HepG2 (cell line): Measurements from ENCODE around the gene PACSIN1. TPM values are rescaled to one million over a fixed set of nuclear protein-coding genes. Genes with fewer than 3 reads are reported as not detected.

ENCODE experiments used
- ATAC-seq: fragments of 200-7000 bp; cut with Tn5 transposase; 3 replicates; pipeline ENCODE4 v1.9.1; 2020; ENCODE audit warnings: mild to moderate bottlenecking, moderate library complexity
- BruUV-seq: library from RNA; stranded (reverse); fragments of 400-500 nt; replicated peaks from 2 replicates; lab custom pipeline; 2021; lab: Mats Ljungman, UMichigan
- CTCF ChIA-PET: fragments of 300-600 bp; formaldehyde crosslinking; extraction: SDS; loops from one replicate; lab custom pipeline; 2021; ENCODE audit warnings: low total read pairs, inconsistent platforms, low intra/inter-chr PET ratio; lab: Yijun Ruan, JAX
- POLR2A ChIA-PET: fragments of 350-600 bp; sonication (Branson Sonifier 250); formaldehyde crosslinking; loops from one replicate; lab custom pipeline; 2020; ENCODE audit warnings: antibody characterized with exemption, inconsistent platforms; lab: Yijun Ruan, JAX
- DNase-seq: peaks from one replicate; pipeline ENCODE4 v3.0.0-alpha.2; 2015; ENCODE audit warnings: low spot score
- FAIRE-seq: peaks from 3 replicates; lab custom pipeline; 2011; peaks lifted over from hg19 to GRCh38; lab: Jason Lieb, UNC
- H2AFZ ChIP-seq: one replicate; pipeline ENCODE4 v1.6.1; 2011; ENCODE audit warnings: low read length, inconsistent platforms
- H3K27ac ChIP-seq: fragments of 300-600 bp; 3 replicates; pipeline ENCODE4 v1.8.0; 2011; ENCODE audit warnings: mixed run types, mild to moderate bottlenecking, mixed read lengths, low read length, inconsistent platforms; ENCODE audit not compliant: insufficient read depth; ENCODE audit errors: extremely low read length
- H3K27me3 ChIP-seq, 2 experiments: fragments of 200-600 bp in 1 of 2; 2 replicates in 1 of 2; 3 replicates in 1 of 2; pipeline versions ENCODE4 v1.6.0 to v1.8.0; 2011; ENCODE audit warnings: low read length in 2 of 2, mild to moderate bottlenecking in 2 of 2, moderate library complexity in 2 of 2, inconsistent platforms in 1 of 2; ENCODE audit not compliant: insufficient read depth in 2 of 2, control insufficient read depth in 1 of 2
- H3K36me3 ChIP-seq, 2 experiments: fragments of 200-600 bp in 1 of 2; replicated peaks in 1 of 2; 2 replicates in 1 of 2; 3 replicates in 1 of 2; pipeline versions ENCODE4 v1.5.1 to v1.8.0; 2011; ENCODE audit warnings: low read length in 2 of 2, inconsistent platforms in 1 of 2; ENCODE audit not compliant: insufficient read depth in 2 of 2, control insufficient read depth in 1 of 2
- H3K4me1 ChIP-seq: 2 replicates; pipeline ENCODE4 v1.5.1; 2012; ENCODE audit warnings: low read length, inconsistent platforms; ENCODE audit not compliant: insufficient read depth
- H3K4me2 ChIP-seq: 2 replicates; pipeline ENCODE4 v1.6.0; 2011; ENCODE audit warnings: low read depth, low read length, inconsistent platforms
- H3K4me3 ChIP-seq, 3 experiments: fragments of 200-600 bp in 1 of 3; sonication (generic), shearing (Covaris generic) in 1 of 3; replicated peaks in 1 of 3; 2 replicates each; pipeline ENCODE4 v1.5.1; 2011 to 2016; ENCODE audit warnings: low read length in 3 of 3, inconsistent platforms in 2 of 3, low read depth in 2 of 3, mild to moderate bottlenecking in 2 of 3, control low read depth in 1 of 3, mixed read lengths in 1 of 3; ENCODE audit not compliant: insufficient read depth in 1 of 3
- H3K79me2 ChIP-seq: one replicate; pipeline ENCODE4 v1.6.1; 2011; ENCODE audit warnings: low read length, inconsistent platforms; ENCODE audit not compliant: insufficient read depth
- H3K9ac ChIP-seq: 2 replicates; pipeline ENCODE4 v1.6.0; 2011; ENCODE audit warnings: mild to moderate bottlenecking, low read depth, low read length, inconsistent platforms; ENCODE audit not compliant: insufficient read depth
- H3K9me3 ChIP-seq: 2 replicates; pipeline ENCODE4 v1.5.1; 2012; ENCODE audit warnings: mild to moderate bottlenecking, low read length
- H4K20me1 ChIP-seq: 2 replicates; pipeline ENCODE4 v1.6.0; 2011; ENCODE audit warnings: inconsistent platforms, mild to moderate bottlenecking, low read length, moderate library complexity; ENCODE audit not compliant: insufficient read depth
- CSRNP1 ChIP-seq: sonication (generic); formaldehyde crosslinking; IDR thresholded peaks from 2 replicates; pipeline ENCODE4 v1.8.1; 2023; ENCODE audit warnings: mild to moderate bottlenecking, missing genetic modification reagents
- IKZF4 ChIP-seq: sonication (generic); formaldehyde crosslinking; IDR thresholded peaks from 2 replicates; pipeline ENCODE4 v1.5.1; 2020; ENCODE audit warnings: borderline replicate concordance, mild to moderate bottlenecking, low read depth, missing genetic modification reagents; ENCODE audit errors: not compliant biosample characterization
- JARID2 ChIP-seq: sonication (generic); formaldehyde crosslinking; IDR thresholded peaks from 2 replicates; pipeline ENCODE4 v1.8.1; 2023; ENCODE audit warnings: missing genetic modification reagents, inconsistent platforms; ENCODE audit not compliant: insufficient replicate concordance
- KDM1A ChIP-seq: IDR thresholded peaks from 2 replicates; pipeline ENCODE4 v1.6.1; 2016; ENCODE audit warnings: missing compliant biosample characterization
- POGZ ChIP-seq: sonication (generic); formaldehyde crosslinking; IDR thresholded peaks from 2 replicates; pipeline ENCODE4 v1.4.0; 2020; ENCODE audit warnings: mild to moderate bottlenecking, missing genetic modification reagents
- ZFP36 ChIP-seq: fragments of 150-350 bp; IDR thresholded peaks from 2 replicates; pipeline ENCODE4 v1.6.1; 2018; ENCODE audit warnings: borderline replicate concordance, low read length, low read depth; ENCODE audit not compliant: partially characterized antibody
- ZMYM3 ChIP-seq: sonication (generic); formaldehyde crosslinking; IDR thresholded peaks from 2 replicates; pipeline ENCODE4 v1.5.1; 2020; ENCODE audit warnings: mild to moderate bottlenecking, missing genetic modification reagents
- ZNF329 ChIP-seq: sonication (generic); formaldehyde crosslinking; IDR thresholded peaks from 2 replicates; pipeline ENCODE4 v1.9.0; 2021; ENCODE audit warnings: low read depth, mild to moderate bottlenecking, missing genetic modification reagents
- ZNF333 ChIP-seq: sonication (generic); formaldehyde crosslinking; IDR thresholded peaks from 2 replicates; pipeline ENCODE4 v1.4.0; 2020; ENCODE audit warnings: mild to moderate bottlenecking, missing genetic modification reagents, borderline replicate concordance
- ZNF646 ChIP-seq: sonication (generic); formaldehyde crosslinking; IDR thresholded peaks from 2 replicates; pipeline ENCODE4 v1.9.0; 2021; ENCODE audit warnings: mild to moderate bottlenecking, missing genetic modification reagents
- ZNF768 ChIP-seq: sonication (generic); formaldehyde crosslinking; IDR thresholded peaks from 2 replicates; pipeline ENCODE4 v1.4.0; 2020; ENCODE audit warnings: missing genetic modification reagents
- WGBS: methylation state at CpG from one replicate; pipeline ENCODE4 v1.1.6; 2017; ENCODE audit warnings: low lambda C conversion rate; 5-methylcytosine and 5-hydroxymethylcytosine counted together
- in situ Hi-C: cut with HindIII; loops from 2 replicates; pipeline ENCODE4 v1.10.0; 2017; ENCODE audit warnings: low pct_unique_long_range_greater_than_20kb; ENCODE audit not compliant: extremely low pct_ligation_motif_present
- intact Hi-C: fragments of 100-400 bp; cut with micrococcal nuclease; formaldehyde crosslinking; loops from one replicate; pipeline ENCODE4 v1.10.0; 2022; ENCODE audit not compliant: unreplicated experiment
- polyA plus RNA-seq, 8 experiments: library from polyadenylated mRNA; depleted of rRNA in 3 of 8; stranded (reverse) in 7 of 8; unstranded in 1 of 8; fragments of >200 nt; fragmentation: Illumina TruSeq in 4 of 8; extraction: Trizol in 4 of 8; gene quantifications; 2 replicates each; pipeline versions ENCODE4 v1.2.1 to v1.2.3, GENCODE V29; 2011 to 2016; ENCODE audit warnings: low read depth in 4 of 8, missing spikeins in 1 of 8, mixed read lengths in 1 of 8; ENCODE audit not compliant: insufficient read depth in 1 of 8
- total RNA-seq, 5 experiments: library from RNA; depleted of rRNA; stranded (reverse); fragments of >200 nt; fragmentation: Illumina TruSeq; extraction: Trizol; gene quantifications; 2 replicates each; pipeline ENCODE4 v1.2.3, GENCODE V29; 2016; ENCODE audit warnings: low read depth in 1 of 5
- TF ChIP-seq, protein P1 (sequence below): sonication (generic); formaldehyde crosslinking; IDR thresholded peaks from 2 replicates; pipeline ENCODE4 v1.4.0; 2020; ENCODE audit warnings: mild to moderate bottlenecking, missing genetic modification reagents

Gene PACSIN1
- total and polyA plus RNA-seq, 2 of the 13 experiments (the other 11 are each of a cell fraction or from before 2014, with no cell fraction given) = not detected

- no peak for TF ChIP-seq ZNF646
- no peak for TF ChIP-seq JARID2 (CRISPR knock-in tag)
These were observed 102.7 kb downstream of the PACSIN1 start (continued) for GRCh38 chr6:34568341-34569201.

DNA sequence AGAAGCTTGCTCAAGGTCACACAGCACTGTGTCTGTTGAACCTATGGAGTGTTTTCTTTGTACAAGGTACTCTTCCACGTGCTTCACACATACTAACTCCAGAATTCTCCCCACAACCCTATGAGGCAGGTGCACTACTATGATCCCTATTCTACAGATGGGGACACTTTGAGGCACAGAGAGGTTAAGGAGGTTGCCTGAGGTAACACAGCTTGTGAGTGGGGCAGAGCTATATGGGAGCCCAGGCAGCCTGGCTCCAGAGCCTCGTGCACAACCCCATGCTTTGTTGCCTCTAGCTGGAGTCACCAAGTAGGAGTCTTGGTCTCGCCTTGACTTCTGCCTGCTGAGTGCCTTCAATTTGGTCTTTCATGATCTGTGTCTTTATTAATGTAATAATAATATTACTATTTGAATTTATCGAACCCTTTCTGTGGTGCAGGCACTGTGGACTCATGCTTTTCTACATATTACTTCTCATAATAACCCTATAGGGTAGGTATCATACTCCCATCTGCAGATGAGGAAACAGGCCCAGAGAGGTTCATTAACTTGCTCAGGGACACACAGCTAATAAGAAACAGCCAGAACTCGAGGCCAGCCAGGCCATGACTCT is 103.6 kb downstream of the PACSIN1 start:
- Histone ChIP-seq H3K9ac (no peak overlapping the region), H3K79me2 (no peaks in the 10 kb centered on the region), H3K9me3 (no peaks in the 10 kb centered on the region), H3K27me3 (peaks cover 4 to 17% of the 10 kb centered on the region in 2 experiments; a peak in 4 of 5 replicates), H3K27ac (no peak overlapping the region), H3K36me3 (no peaks in the 10 kb centered on the region), H3K4me1 (peaks cover 61% of the 10 kb centered on the region), H3K4me2 (no peak overlapping the region), H2AFZ (no peak overlapping the region), H4K20me1 (no peaks in the 10 kb centered on the region), H3K4me3 (no peak overlapping the region)
- DNase-seq (no peak), ATAC-seq (no peak), FAIRE-seq (no peak)
- BruUV-seq = no TSS peak
- intact Hi-C loops = no loop called here
- POLR2A ChIA-PET = no interaction called here
- in situ Hi-C loops = no loop called here
- CTCF ChIA-PET = no interaction called here
- 37% methylated on average over 5 of the region's 5 CpGs for WGBS
- TF ChIP-seq ZNF329 (CRISPR knock-in tag) = no peak
- no peak for TF ChIP-seq IKZF4
- no peak for TF ChIP-seq POGZ (CRISPR knock-in tag)
- peak; percentile 81; the same call in 1 of the 2 replicates for TF ChIP-seq ZMYM3 (CRISPR knock-in tag)
- no peak for TF ChIP-seq ZNF333 (CRISPR knock-in tag)
- peak; percentile 96 for TF ChIP-seq ZNF768 (CRISPR knock-in tag)
- TF ChIP-seq CSRNP1 = no peak
- TF ChIP-seq KDM1A = peak; percentile 64
- peak; percentile 62 for TF ChIP-seq ZFP36
- TF ChIP-seq, protein P1, sequence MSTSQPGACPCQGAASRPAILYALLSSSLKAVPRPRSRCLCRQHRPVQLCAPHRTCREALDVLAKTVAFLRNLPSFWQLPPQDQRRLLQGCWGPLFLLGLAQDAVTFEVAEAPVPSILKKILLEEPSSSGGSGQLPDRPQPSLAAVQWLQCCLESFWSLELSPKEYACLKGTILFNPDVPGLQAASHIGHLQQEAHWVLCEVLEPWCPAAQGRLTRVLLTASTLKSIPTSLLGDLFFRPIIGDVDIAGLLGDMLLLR (CRISPR knock-in tag) = no peak
